NCI-H510A treated with DMSO at 0.1 percent for 48 hours (cell line): ENCODE measurements around the gene BEST3.
A peak's percentile ranks its signal among the peaks of the same experiment; 100 is the strongest.
"Not testable (repeated sequence)": the region's sequence is repeated elsewhere in the genome, so short reads cannot be mapped to it uniquely, and the experiment has no call there.

Experiments
- DNase-seq: peaks from one replicate; lab custom pipeline; 2025; lab: John Stamatoyannopoulos, UW

The BEST3 gene

GRCh38 chr12:69688021-69688420 is 11.1 kb downstream of the BEST3 start:
- DNase-seq, result no peak

GRCh38 chr12:69687390-69687789 is 11.7 kb downstream of the BEST3 start:
- DNase-seq, result no peak

DNA sequence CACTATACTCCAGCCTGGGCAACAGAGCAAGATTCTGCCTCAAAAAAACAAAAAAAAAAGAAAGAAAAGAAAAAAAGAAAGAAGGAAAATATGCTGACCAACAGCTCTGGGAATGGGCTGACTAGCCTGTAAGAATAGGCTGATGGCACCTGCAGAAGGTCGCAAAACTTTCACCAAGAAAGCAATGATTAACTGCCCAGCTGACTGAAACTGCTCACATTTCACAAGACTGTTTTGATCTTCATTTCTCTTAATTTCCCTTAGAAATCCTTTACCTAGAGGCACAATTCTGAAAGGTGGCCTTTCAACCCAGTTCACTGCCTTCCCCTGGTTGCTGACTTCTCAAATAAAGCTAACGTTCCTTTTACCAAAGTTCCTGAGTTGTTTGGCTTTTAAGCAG is 12.4 kb downstream of the BEST3 start:
- DNase-seq, result no peak

DNA sequence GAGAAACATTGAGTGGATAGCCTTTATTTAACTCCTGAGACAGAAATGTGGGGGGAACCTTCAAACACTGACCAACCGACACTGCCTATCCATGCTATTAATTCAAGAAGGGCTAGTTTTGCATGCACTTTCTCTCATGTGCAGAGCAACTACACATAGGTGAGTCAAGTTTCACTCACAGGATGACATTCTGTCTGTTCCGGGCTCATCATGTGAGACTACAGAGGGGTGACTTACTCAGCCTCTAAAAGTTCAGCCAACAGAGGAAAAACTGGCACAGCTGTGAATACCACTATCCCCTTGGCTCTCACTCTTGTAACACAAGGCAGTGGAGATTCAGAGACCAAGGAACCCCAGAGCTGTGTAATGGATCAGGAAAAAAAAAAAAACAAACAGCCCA is 13.3 kb downstream of the BEST3 start:
- DNase-seq, result no peak

GRCh38 chr12:69684466-69684865 is 14.6 kb downstream of the BEST3 start:
- no peak for DNase-seq

- DNase-seq, result no peak
Measured at GRCh38 chr12:69682110-69682755, 16.9 kb downstream of the BEST3 start.

DNA sequence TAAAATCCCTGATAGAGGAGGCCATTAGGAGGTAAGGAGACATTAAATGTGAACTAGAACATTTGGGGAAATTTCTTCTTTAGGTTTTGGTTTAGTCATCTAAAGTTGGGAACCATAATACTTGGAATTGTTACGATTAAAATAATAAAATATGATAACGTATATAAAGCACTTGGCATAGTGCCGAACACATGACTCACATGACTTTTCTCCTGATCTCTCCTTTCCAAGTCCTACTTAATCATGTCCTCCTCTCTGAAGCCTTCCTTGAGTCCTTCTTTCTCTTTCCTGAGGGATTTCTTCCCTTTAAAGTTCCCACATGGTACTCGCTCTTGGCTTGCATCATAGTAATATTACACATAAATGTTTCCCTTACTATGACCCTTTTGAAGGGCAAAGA is 20.0 kb downstream of the BEST3 start:
- DNase-seq, result no peak

- DNase-seq, result no peak
Measured at GRCh38 chr12:69676257-69677012, 22.7 kb downstream of the BEST3 start.

DNA sequence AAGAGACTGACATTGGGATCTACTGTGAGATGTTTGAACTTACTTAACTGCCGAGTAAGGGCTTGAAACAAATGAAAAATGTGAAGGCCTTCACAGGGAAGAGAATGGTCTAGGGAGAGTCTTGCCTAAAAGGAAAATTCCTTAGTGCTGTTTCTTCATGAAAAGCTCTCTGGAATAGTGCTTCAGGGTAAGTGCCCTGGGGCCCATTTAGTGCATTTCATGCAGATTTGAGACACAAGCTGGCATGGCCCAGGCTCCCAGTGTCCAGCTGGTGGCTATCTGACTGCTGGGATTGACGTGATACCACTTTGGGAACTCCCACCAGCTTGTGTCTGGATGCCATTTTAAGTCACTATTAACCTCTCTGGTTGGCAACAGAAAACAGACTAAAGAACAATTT is 26.9 kb downstream of the BEST3 start:
- DNase-seq, result no peak

DNA sequence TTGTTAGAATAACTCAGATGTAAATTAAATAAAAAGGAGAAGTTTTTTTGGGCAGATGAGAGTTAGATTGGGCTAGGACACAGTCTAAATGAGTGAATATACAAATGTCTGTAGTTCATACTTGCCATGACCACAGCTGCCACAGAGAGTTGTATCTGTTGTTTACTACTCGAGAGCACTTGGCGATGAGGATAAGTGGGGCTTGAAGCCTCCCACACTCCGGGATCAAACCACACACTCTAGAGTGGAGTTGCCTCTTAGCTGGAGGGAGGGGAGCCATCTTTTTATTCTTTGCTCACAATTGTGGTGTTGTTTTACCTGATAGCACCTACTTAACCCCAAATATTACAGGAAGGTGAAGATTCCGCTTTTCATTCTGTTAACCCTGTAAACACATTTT is 27.5 kb downstream of the BEST3 start:
- DNase-seq, result peak; percentile 96

DNA sequence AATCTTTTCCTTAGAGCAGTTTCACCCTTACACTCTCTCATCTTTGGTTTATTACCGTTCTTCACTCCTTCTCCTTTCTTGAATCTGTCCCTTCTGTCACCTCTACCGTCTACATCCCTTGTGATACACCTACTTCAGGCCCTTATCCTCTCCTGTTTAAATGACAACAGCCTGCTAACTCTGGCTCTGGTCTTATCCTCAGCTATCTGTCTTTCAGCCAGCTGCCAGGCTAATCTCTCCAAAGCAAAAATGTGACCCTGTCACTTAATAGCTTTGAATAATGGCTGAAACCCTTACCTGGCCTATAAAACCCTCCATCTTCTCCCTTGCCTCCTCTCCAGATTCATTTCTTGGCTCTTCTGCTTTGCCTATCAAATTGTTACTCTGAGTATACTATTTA is 32.3 kb downstream of the BEST3 start:
- no peak for DNase-seq

GRCh38 chr12:69664930-69665377 is 34.1 kb downstream of the BEST3 start:
- not testable (repeated sequence) for DNase-seq

- no peak for DNase-seq
Measured at GRCh38 chr12:69663726-69664125, 35.4 kb downstream of the BEST3 start.

GRCh38 chr12:69662764-69663163 is 36.3 kb downstream of the BEST3 start:
- no peak for DNase-seq

GRCh38 chr12:69661386-69661785 is 37.7 kb downstream of the BEST3 start:
- no peak for DNase-seq

DNA sequence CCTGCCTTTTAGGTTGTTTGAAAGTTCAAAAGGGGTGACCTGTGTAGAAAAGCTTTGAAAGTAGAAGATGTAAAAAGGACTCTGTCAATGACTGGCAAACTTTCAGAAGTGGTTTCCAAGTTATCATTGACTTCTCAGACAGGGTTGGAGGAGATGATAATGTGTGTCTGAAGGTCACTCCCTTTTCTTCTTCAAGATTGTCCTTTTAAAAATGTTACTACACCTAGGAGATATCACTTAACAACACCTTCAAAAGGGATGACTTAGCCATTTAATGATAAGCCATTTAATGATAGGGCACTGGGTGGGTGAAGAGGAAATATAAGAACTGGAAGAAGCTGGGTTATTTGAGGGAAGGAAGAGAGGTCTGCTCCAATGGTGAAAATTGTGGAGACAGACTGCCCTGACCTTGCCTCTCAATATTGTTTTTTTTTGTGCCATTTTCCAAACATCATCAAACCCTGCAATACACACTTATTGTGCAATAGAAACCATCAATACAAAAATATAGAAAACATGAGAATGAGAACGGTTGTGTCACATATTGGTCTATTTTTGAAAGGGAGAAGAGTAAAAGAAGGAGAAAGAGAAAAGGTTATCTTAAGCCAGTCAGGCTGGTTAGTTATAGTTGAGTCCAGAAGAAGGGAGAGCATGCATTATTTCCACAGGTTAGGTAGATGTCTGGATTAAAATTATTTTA is 38.8 kb downstream of the BEST3 start:
- no peak for DNase-seq

- no peak for DNase-seq
Measured at GRCh38 chr12:69658203-69658602, 40.9 kb downstream of the BEST3 start.

GRCh38 chr12:69657376-69658137 is 41.5 kb downstream of the BEST3 start:
- no peak for DNase-seq

- DNase-seq, result no peak
Measured at GRCh38 chr12:69655616-69656340, 43.3 kb downstream of the BEST3 start.

- no peak for DNase-seq
Measured at GRCh38 chr12:69653703-69654102, 45.4 kb downstream of the BEST3 start.

DNA sequence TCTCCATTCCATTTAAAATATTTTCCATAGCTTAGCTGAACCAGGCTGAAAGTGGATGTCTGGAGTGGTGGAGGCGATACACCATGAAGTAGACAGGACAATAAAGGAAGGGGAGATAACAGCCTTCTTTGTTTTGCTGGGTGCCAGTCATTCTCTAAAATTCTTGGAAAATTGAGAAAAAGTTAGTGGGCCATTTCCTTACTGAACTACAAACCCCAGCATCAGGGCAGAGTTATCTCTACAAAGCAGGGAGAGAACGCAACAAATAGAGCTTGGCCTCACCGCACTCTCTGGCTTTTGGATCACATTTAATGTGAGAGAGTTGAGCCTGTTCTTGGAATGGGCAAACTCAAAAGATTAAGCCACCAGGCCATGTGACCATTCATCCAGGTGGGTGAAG is 47.2 kb downstream of the BEST3 start:
- no peak for DNase-seq

GRCh38 chr12:69649529-69649928 is 49.6 kb downstream of the BEST3 start:
- DNase-seq, result no peak
